GM18873 (cell line): ENCODE measurements around the gene DAB2.

Experiments used
- ATAC-seq: cut with Tn5 transposase; IDR thresholded peaks from one replicate; pipeline ENCODE4 v1.9.1; 2021; ENCODE audit warnings: mild to moderate bottlenecking, moderate library complexity, moderate number of reproducible peaks; ENCODE audit not compliant: unreplicated experiment, low FRiP score

DAB2 gene

GRCh38 chr5:39424736-39425637 is at the start of gene DAB2:
Gene DAB2 (minus strand): TSS chr5:39424980. CDS start chr5:39394320, 30,660 bp downstream.
- no peak for ATAC-seq

- no peak for ATAC-seq
These were observed 48.5 kb upstream of the DAB2 start for GRCh38 chr5:39473156-39473775.

GRCh38 chr5:39471836-39472508 is 47.2 kb upstream of the DAB2 start:
- ATAC-seq = no peak

GRCh38 chr5:39470811-39471210 is 46.0 kb upstream of the DAB2 start:
- ATAC-seq = no peak

GRCh38 chr5:39469777-39470415 is 45.1 kb upstream of the DAB2 start:
- ATAC-seq = no peak

GRCh38 chr5:39469176-39469575 is 44.4 kb upstream of the DAB2 start:
- ATAC-seq = no peak

GRCh38 chr5:39466846-39467245 is 42.1 kb upstream of the DAB2 start:
- no peak for ATAC-seq

- no peak for ATAC-seq
These were observed 41.1 kb upstream of the DAB2 start for GRCh38 chr5:39465843-39466242.

- no peak for ATAC-seq
These were observed 40.3 kb upstream of the DAB2 start for GRCh38 chr5:39465097-39465496.

GRCh38 chr5:39464088-39464487 is 39.3 kb upstream of the DAB2 start:
- no peak for ATAC-seq

- ATAC-seq = no peak
These were observed 37.4 kb upstream of the DAB2 start for GRCh38 chr5:39462211-39462610.

- peak; percentile 97 for ATAC-seq
These were observed 36.4 kb upstream of the DAB2 start for GRCh38 chr5:39461007-39461682.

GRCh38 chr5:39459907-39460306 is 35.1 kb upstream of the DAB2 start:
- ATAC-seq = no peak

- no peak for ATAC-seq
These were observed 34.3 kb upstream of the DAB2 start for GRCh38 chr5:39459071-39459470.

- no peak for ATAC-seq
These were observed 30.9 kb upstream of the DAB2 start for GRCh38 chr5:39455645-39456044.

- ATAC-seq = no peak
These were observed 28.8 kb upstream of the DAB2 start for GRCh38 chr5:39453606-39454005.

- no peak for ATAC-seq
These were observed 28.1 kb upstream of the DAB2 start for GRCh38 chr5:39452846-39453245.

GRCh38 chr5:39451276-39451941 is 26.6 kb upstream of the DAB2 start:
- ATAC-seq = no peak

- no peak for ATAC-seq
These were observed 25.7 kb upstream of the DAB2 start for GRCh38 chr5:39450487-39450886.

GRCh38 chr5:39449591-39449990 is 24.8 kb upstream of the DAB2 start:
- ATAC-seq = no peak
